Right lobe of liver (tissue), 4 donors: ENCODE results near the gene GNAZ.

Experiments
- CTCF ChIP-seq, 4 donors: fragments of 200-600 bp in 3 of 4; fragments of 450-650 bp in 1 of 4; IDR thresholded peaks; one replicate each; pipeline versions ENCODE4 v1.5.1 to v1.8.0; 2016 to 2022; ENCODE audit warnings: antibody characterized with exemption in 4 of 4, mild to moderate bottlenecking in 2 of 4
- POLR2A ChIP-seq: fragments of 450-650 bp; IDR thresholded peaks from one replicate; pipeline ENCODE4 v1.6.1; 2017; ENCODE audit warnings: antibody characterized with exemption, mild to moderate bottlenecking
- donor health status: DM: no; HTN: no; CAD: no.
- donor health status: DM: no; HTN: no; CAD: no.
- donor health status: DM: no; HTN: yes; CAD: no.

GRCh38 chr22:23079814-23080521 lies 9.6 kb downstream of the GNAZ start:
- TF ChIP-seq CTCF (IDR thresholded peaks at IDR 0.05) = no peak
- TF ChIP-seq POLR2A = no peak
